PC-9 (cell line): ENCODE results near the gene TBPL1. TPM values are rescaled to one million over a fixed set of nuclear protein-coding genes. Genes with fewer than 3 reads are reported as not detected.

Source experiments
- BruUV-seq: library from RNA; stranded (reverse); fragments of 400-500 nt; replicated peaks from 2 replicates; lab custom pipeline; 2021; lab: Mats Ljungman, UMichigan
- CTCF ChIA-PET: fragments of 300-600 bp; sonication (Branson Sonifier 250); formaldehyde crosslinking; loops from one replicate; lab custom pipeline; 2022; ENCODE audit warnings: antibody characterized with exemption; lab: Charles Lee
- POLR2A ChIA-PET: fragments of 300-600 bp; sonication (Branson Sonifier 250); formaldehyde crosslinking; loops from one replicate; lab custom pipeline; 2022; ENCODE audit warnings: antibody characterized with exemption; ENCODE audit not compliant: unreplicated experiment; lab: Charles Lee
- DNase-seq, 2 experiments: peaks; one replicate each; pipeline versions ENCODE4 v3.0.0 to v3.0.0-alpha.2; 2015 to 2022; ENCODE audit warnings: mixed read lengths in 1 of 2
- H2AFZ ChIP-seq: fragments of 200-600 bp; sonication (generic); 2 replicates; pipeline ENCODE4 v1.8.1; 2017; ENCODE audit warnings: antibody characterized with exemption
- H3F3A ChIP-seq: fragments of 200-600 bp; sonication (generic); 2 replicates; pipeline ENCODE4 v1.8.1; 2017; ENCODE audit warnings: antibody characterized with exemption, mild to moderate bottlenecking, low read depth; ENCODE audit not compliant: insufficient read depth
- H3K27ac ChIP-seq: fragments of 200-600 bp; sonication (generic); 2 replicates; pipeline ENCODE4 v1.6.1; 2016; ENCODE audit warnings: mixed run types
- H3K27me3 ChIP-seq: fragments of 200-600 bp; sonication (generic); 2 replicates; pipeline ENCODE4 v1.6.1; 2016; ENCODE audit warnings: low read depth, mixed run types; ENCODE audit not compliant: insufficient read depth
- H3K36me3 ChIP-seq: fragments of 200-600 bp; sonication (generic); 2 replicates; pipeline ENCODE4 v1.6.1; 2016; ENCODE audit warnings: low read depth, mixed run types
- H3K4me1 ChIP-seq: fragments of 200-600 bp; sonication (generic); replicated peaks from 2 replicates; pipeline ENCODE4 v1.6.1; 2016; ENCODE audit warnings: mixed run types; ENCODE audit not compliant: insufficient read depth
- H3K4me2 ChIP-seq: fragments of 200-600 bp; sonication (generic); 2 replicates; pipeline ENCODE4 v1.6.1; 2017; ENCODE audit warnings: mixed run types
- H3K4me3 ChIP-seq: fragments of 200-600 bp; sonication (generic); 2 replicates; pipeline ENCODE4 v1.6.1; 2016; ENCODE audit warnings: mixed run types
- H3K79me2 ChIP-seq: fragments of 200-600 bp; sonication (generic); 2 replicates; pipeline ENCODE4 v1.6.1; 2017; ENCODE audit warnings: low read depth, mixed run types
- H3K9me2 ChIP-seq: fragments of 200-600 bp; sonication (generic); 2 replicates; pipeline ENCODE4 v1.8.1; 2017; ENCODE audit warnings: mild to moderate bottlenecking; ENCODE audit not compliant: insufficient read depth
- H3K9me3 ChIP-seq: fragments of 200-600 bp; sonication (generic); 2 replicates; pipeline ENCODE4 v1.8.1; 2016; ENCODE audit warnings: low read depth; ENCODE audit not compliant: insufficient read depth
- H4K20me1 ChIP-seq: fragments of 200-600 bp; sonication (generic); 2 replicates; pipeline ENCODE4 v1.8.1; 2017; ENCODE audit not compliant: insufficient read depth
- EZH2 ChIP-seq: fragments of 200-600 bp; sonication (generic); IDR thresholded peaks from 2 replicates; pipeline ENCODE4 v1.8.0; 2017; ENCODE audit warnings: antibody characterized with exemption, low read depth
- intact Hi-C: fragments of 100-400 bp; cut with micrococcal nuclease; formaldehyde crosslinking; loops from one replicate; pipeline ENCODE4 v1.10.0; 2022; ENCODE audit not compliant: unreplicated experiment
- total RNA-seq: library from RNA; stranded (reverse); gene quantifications from 2 replicates; pipeline ENCODE4 v1.2.3, GENCODE V29; 2021
- TF ChIP-seq, protein P1 (sequence below): fragments of 200-600 bp; sonication (generic); conservative IDR thresholded peaks from 2 replicates; pipeline ENCODE4 v1.6.1; 2017; ENCODE audit warnings: mixed run types, antibody characterized with exemption, mild to moderate bottlenecking, moderate library complexity

TBPL1 gene
- total RNA-seq, 1 experiment from 2014 or later, result 21.7 TPM

GRCh38 chr6:134016558-134016814 lies 63.5 kb downstream of the TBPL1 start:
- Histone ChIP-seq H3K27ac (no peak overlapping the region), H3K4me3 (no peak overlapping the region), H2AFZ (no peak overlapping the region), H3K9me3 (no peaks in the 10 kb centered on the region; the same call in 1 of the 2 replicates), H3K4me1 (peaks cover 37% of the 10 kb centered on the region), H3K79me2 (no peaks in the 10 kb centered on the region), H3F3A (peaks cover 7% of the 10 kb centered on the region; the same call in 1 of the 2 replicates), H3K9me2 (no peaks in the 10 kb centered on the region), H3K4me2 (no peak overlapping the region), H3K27me3 (no peaks in the 10 kb centered on the region), H4K20me1 (no peaks in the 10 kb centered on the region), H3K36me3 (no peaks in the 10 kb centered on the region)
- ChIA-PET POLR2A (no interaction called here), CTCF (interaction anchor here (0.6 kb wide), 1 partner anchor 48 kb away, joined by 3 read pairs; no protein-coding TSS in a partner anchor)
- DNase-seq, result no peak
- intact Hi-C loops, result no loop called here
- TF ChIP-seq, protein P1, sequence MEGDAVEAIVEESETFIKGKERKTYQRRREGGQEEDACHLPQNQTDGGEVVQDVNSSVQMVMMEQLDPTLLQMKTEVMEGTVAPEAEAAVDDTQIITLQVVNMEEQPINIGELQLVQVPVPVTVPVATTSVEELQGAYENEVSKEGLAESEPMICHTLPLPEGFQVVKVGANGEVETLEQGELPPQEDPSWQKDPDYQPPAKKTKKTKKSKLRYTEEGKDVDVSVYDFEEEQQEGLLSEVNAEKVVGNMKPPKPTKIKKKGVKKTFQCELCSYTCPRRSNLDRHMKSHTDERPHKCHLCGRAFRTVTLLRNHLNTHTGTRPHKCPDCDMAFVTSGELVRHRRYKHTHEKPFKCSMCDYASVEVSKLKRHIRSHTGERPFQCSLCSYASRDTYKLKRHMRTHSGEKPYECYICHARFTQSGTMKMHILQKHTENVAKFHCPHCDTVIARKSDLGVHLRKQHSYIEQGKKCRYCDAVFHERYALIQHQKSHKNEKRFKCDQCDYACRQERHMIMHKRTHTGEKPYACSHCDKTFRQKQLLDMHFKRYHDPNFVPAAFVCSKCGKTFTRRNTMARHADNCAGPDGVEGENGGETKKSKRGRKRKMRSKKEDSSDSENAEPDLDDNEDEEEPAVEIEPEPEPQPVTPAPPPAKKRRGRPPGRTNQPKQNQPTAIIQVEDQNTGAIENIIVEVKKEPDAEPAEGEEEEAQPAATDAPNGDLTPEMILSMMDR, result no peak
- TF ChIP-seq EZH2, result no peak
- BruUV-seq, result no TSS peak

DNA sequence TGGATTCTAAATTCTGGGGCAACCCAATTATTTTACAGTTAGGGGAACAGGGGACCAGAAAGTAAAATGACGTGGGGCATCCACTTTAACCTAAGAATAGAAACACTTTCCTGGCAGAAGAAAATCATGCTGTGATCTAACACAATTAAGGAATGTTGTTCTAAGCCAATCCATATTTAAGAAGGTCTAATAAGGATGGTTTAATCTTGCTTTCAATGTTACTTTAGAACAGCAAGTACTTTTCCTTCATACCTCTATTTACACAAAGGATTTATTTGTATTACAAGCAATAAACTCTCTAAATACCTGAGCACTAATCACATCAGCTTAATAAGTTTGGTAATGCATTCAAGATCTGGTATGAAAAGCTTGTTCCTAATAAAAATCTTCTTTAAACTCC lies 67.0 kb downstream of the TBPL1 start:
- Histone ChIP-seq H2AFZ (no peak overlapping the region), H3K9me3 (no peaks in the 10 kb centered on the region; the same call in 1 of the 2 replicates), H3K27ac (no peak overlapping the region), H4K20me1 (no peaks in the 10 kb centered on the region), H3K4me1 (peaks cover 36% of the 10 kb centered on the region), H3F3A (peaks cover 7% of the 10 kb centered on the region; the same call in 1 of the 2 replicates), H3K9me2 (no peaks in the 10 kb centered on the region), H3K4me2 (no peak overlapping the region), H3K27me3 (no peaks in the 10 kb centered on the region), H3K4me3 (no peak overlapping the region), H3K36me3 (no peaks in the 10 kb centered on the region), H3K79me2 (no peaks in the 10 kb centered on the region)
- TF ChIP-seq, protein P1, result no peak
- no peak for TF ChIP-seq EZH2
- intact Hi-C loops, result no loop called here
- DNase-seq, result no peak
- no TSS peak for BruUV-seq
- ChIA-PET POLR2A (no interaction called here), CTCF (no interaction called here)

DNA sequence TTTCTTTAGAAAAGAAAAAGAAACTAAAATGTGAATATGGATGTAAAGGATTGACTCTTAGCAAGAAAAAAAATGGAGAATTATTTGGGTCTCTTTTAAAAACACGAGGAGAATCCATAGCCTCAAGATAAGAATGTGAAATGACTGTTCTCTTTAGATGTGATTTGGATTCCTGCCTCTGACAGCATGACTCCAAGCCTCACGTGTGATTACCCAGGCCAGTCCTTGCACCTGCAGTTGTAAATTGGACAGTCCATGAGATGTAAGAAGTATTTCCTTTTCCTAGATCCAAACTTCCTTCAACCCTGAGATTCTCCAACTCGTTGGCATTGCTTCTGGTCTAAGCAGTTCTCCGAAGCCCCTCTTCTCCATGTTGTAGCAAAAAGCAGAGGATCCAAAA lies 67.5 kb downstream of the TBPL1 start:
- Histone ChIP-seq H3K4me3 (no peak overlapping the region), H3K9me2 (no peaks in the 10 kb centered on the region), H4K20me1 (no peaks in the 10 kb centered on the region), H3K9me3 (no peaks in the 10 kb centered on the region), H3K36me3 (no peaks in the 10 kb centered on the region), H2AFZ (no peak overlapping the region), H3K27me3 (no peaks in the 10 kb centered on the region), H3F3A (peaks cover 7% of the 10 kb centered on the region; the same call in 1 of the 2 replicates), H3K4me2 (no peak overlapping the region), H3K4me1 (peaks cover 32% of the 10 kb centered on the region), H3K79me2 (no peaks in the 10 kb centered on the region), H3K27ac (no peak overlapping the region)
- intact Hi-C loops, result no loop called here
- BruUV-seq, result no TSS peak
- no peak for DNase-seq
- POLR2A ChIA-PET, result no interaction called here
- CTCF ChIA-PET, result no interaction called here
- TF ChIP-seq, protein P1, result no peak
